Stomach (tissue), 9 donors: Measurements from ENCODE around the gene AGPS. TPM values are rescaled to one million over a fixed set of nuclear protein-coding genes. Genes with fewer than 3 reads are reported as not detected.

Source experiments
- DNase-seq, 2 donors: peaks; one replicate each; pipeline versions ENCODE4 v3.0.0 to v3.0.0-alpha.2; 2013 to 2019
- H3K27ac ChIP-seq, 5 donors: fragments of 200-600 bp in 4 of 5; sonication (generic) in 4 of 5; one replicate each; pipeline ENCODE4 v1.5.1; 2013 to 2019; ENCODE audit warnings: mild to moderate bottlenecking in 1 of 5, moderate library complexity in 1 of 5
- H3K27me3 ChIP-seq, 3 donors: fragments of 200-600 bp; sonication (generic); one replicate each; pipeline ENCODE4 v1.5.1; 2017 to 2019; ENCODE audit warnings: mixed run types in 1 of 3
- H3K36me3 ChIP-seq, 4 donors: fragments of 200-600 bp; sonication (generic); 1 replicate in 3 of 4; 2 replicates in 1 of 4; pipeline ENCODE4 v1.5.1; 2016 to 2019
- H3K4me1 ChIP-seq, 4 donors: fragments of 200-600 bp; sonication (generic); one replicate each; pipeline ENCODE4 v1.5.1; 2016 to 2019
- H3K4me3 ChIP-seq, 4 donors: fragments of 200-600 bp; sonication (generic) in 3 of 4; one replicate each; pipeline ENCODE4 v1.5.1; 2016 to 2019; ENCODE audit warnings: mild to moderate bottlenecking in 1 of 4
- H3K9me3 ChIP-seq, 4 donors: fragments of 200-600 bp; sonication (generic); one replicate each; pipeline ENCODE4 v1.5.1; 2016 to 2019
- CTCF ChIP-seq, 7 experiments: fragments of 450-650 bp in 4 of 7; fragments of 200-600 bp in 3 of 7; sonication (generic) in 3 of 7; IDR thresholded peaks; one replicate each; pipeline ENCODE4 v1.5.1; 2016 to 2019; ENCODE audit warnings: antibody characterized with exemption in 7 of 7, control low read depth in 2 of 7, mild to moderate bottlenecking in 1 of 7
- EP300 ChIP-seq: sonication (generic); formaldehyde crosslinking; IDR thresholded peaks from one replicate; pipeline ENCODE4 v1.6.1; 2017; ENCODE audit warnings: antibody characterized with exemption
- POLR2A ChIP-seq, 4 donors: fragments of 450-650 bp; IDR thresholded peaks; one replicate each; pipeline ENCODE4 v1.6.1; 2016; ENCODE audit warnings: antibody characterized with exemption in 4 of 4, control low read depth in 2 of 4, mild to moderate bottlenecking in 1 of 4, moderate library complexity in 1 of 4
- POLR2AphosphoS5 ChIP-seq, 3 donors: sonication (generic); formaldehyde crosslinking; IDR thresholded peaks; one replicate each; pipeline ENCODE4 v1.6.1; 2016; ENCODE audit warnings: antibody characterized with exemption in 3 of 3
- WGBS, 5 donors: extraction: QIAGEN DNeasy Blood & Tissue Kit in 3 of 5; methylation state at CpG; one replicate each; pipeline versions ENCODE4 v1.1.5 to v1.1.7; 2013 to 2018; 5-methylcytosine and 5-hydroxymethylcytosine counted together
- intact Hi-C: fragments of 100-400 bp; cut with DNase I; formaldehyde crosslinking; loops from one replicate; pipeline ENCODE4 v1.15.1; 2023; ENCODE audit warnings: low total_unique reads
- polyA plus RNA-seq, 3 donors: library from polyadenylated mRNA; stranded (reverse); fragments of 200-250 nt; gene quantifications; one replicate each; pipeline ENCODE4 v1.2.3, GENCODE V29; 2013
- total RNA-seq, 5 donors: library from RNA; depleted of rRNA; stranded (reverse); fragments of >200 nt; gene quantifications; one replicate each; pipeline versions ENCODE4 v1.1.0 to v1.2.3, GENCODE V29; 2014 to 2016
- donor health status: healthy with polysubstance abuse.
- donor health status: Bipolar disorder and iron deficiency.
- donor health status: healthy.

The AGPS gene
- total and polyA plus RNA-seq, 8 donors: 4.2 to 163 (median 26.4) TPM

- TF ChIP-seq EP300 (no peak), POLR2A (IDR thresholded peaks at IDR 0.05) (no peak), CTCF (IDR thresholded peaks at IDR 0.05) (no peak), POLR2AphosphoS5 (IDR thresholded peaks at IDR 0.05) (no peak)
- intact Hi-C loops: no loop called here
- Histone ChIP-seq H3K36me3 (peaks cover 0 to 13% (median 5%) of the 10 kb centered on the region in 4 donors), H3K4me3 (no peak overlapping the region), H3K27ac (no peak overlapping the region), H3K9me3 (no peaks in the 10 kb centered on the region), H3K4me1 (no peaks in the 10 kb centered on the region), H3K27me3 (no peaks in the 10 kb centered on the region)
- DNase-seq: no peak
- whole genome bisulfite sequencing, 5 donors: 84 to 93% (median 86%) methylated on average over 3 of the region's 3 CpGs
These were observed 143.5 kb downstream of the AGPS start for GRCh38 chr2:177535958-177536504.

- Histone ChIP-seq H3K4me3 (no peak overlapping the region), H3K4me1 (no peaks in the 10 kb centered on the region), H3K9me3 (no peaks in the 10 kb centered on the region), H3K36me3 (peaks cover 0 to 13% (median 5%) of the 10 kb centered on the region in 4 donors), H3K27me3 (no peaks in the 10 kb centered on the region), H3K27ac (no peak overlapping the region)
- WGBS, 5 donors: 78 to 93% (median 89%) methylated on average over 1 of the region's 1 CpG
- DNase-seq: no peak
- TF ChIP-seq EP300 (no peak), POLR2A (IDR thresholded peaks at IDR 0.05) (no peak), CTCF (IDR thresholded peaks at IDR 0.05) (no peak), POLR2AphosphoS5 (IDR thresholded peaks at IDR 0.05) (no peak)
- intact Hi-C loops: no loop called here
These were observed 144.6 kb downstream of the AGPS start for GRCh38 chr2:177537213-177537612.

- Histone ChIP-seq H3K36me3 (peaks cover 0 to 13% (median 5%) of the 10 kb centered on the region in 4 donors), H3K27me3 (no peaks in the 10 kb centered on the region), H3K4me3 (no peak overlapping the region), H3K4me1 (no peaks in the 10 kb centered on the region), H3K9me3 (no peaks in the 10 kb centered on the region), H3K27ac (no peak overlapping the region)
- DNase-seq: no peak
- intact Hi-C loops: no loop called here
- TF ChIP-seq POLR2AphosphoS5 (IDR thresholded peaks at IDR 0.05): no peak
- no peak for TF ChIP-seq EP300
- no peak for TF ChIP-seq POLR2A (IDR thresholded peaks at IDR 0.05)
- no peak for TF ChIP-seq CTCF (IDR thresholded peaks at IDR 0.05)
- 56 to 72% (median 63%) methylated on average over 3 of the region's 3 CpGs for WGBS, 5 donors
These were observed 145.1 kb downstream of the AGPS start for GRCh38 chr2:177537636-177538035.

- H3K9me3 ChIP-seq: no peaks in the 10 kb centered on the region
- 58 to 72% (median 67%) methylated on average over 3 of the region's 3 CpGs for WGBS, 5 donors
- intact Hi-C loops: no loop called here
- DNase-seq: no peak
- no peak overlapping the region for H3K4me3 ChIP-seq
- H3K27ac ChIP-seq: no peak overlapping the region
- TF ChIP-seq POLR2AphosphoS5 (IDR thresholded peaks at IDR 0.05) (no peak), CTCF (IDR thresholded peaks at IDR 0.05) (no peak), POLR2A (IDR thresholded peaks at IDR 0.05) (no peak), EP300 (no peak)
- peaks cover 0 to 13% (median 5%) of the 10 kb centered on the region in 4 donors for H3K36me3 ChIP-seq
- H3K27me3 ChIP-seq: no peaks in the 10 kb centered on the region
- H3K4me1 ChIP-seq: peaks cover 0 to 1% (median 0%) of the 10 kb centered on the region in 4 donors
These were observed 145.8 kb downstream of the AGPS start for GRCh38 chr2:177538323-177538722.
